Measurements from ENCODE around the gene LITAFD.

- TF ChIP-seq EZH2 (IDR thresholded peaks at IDR 0.05), result no peak
- no peak for TF ChIP-seq POLR2AphosphoS5 (IDR thresholded peaks at IDR 0.05; ENCODE audit: borderline replicate concordance, low read depth, low read length)
Observed at GRCh38 chr16:8874388-8874787, 7.8 kb upstream of the LITAFD start.
